UCSD-AML1 (cell line): ENCODE measurements around the gene CLVS2.

Experiments
- DNase-seq: peaks from one replicate; lab custom pipeline; 2025; ENCODE audit not compliant: unreplicated experiment; lab: John Stamatoyannopoulos, UW

The CLVS2 gene

GRCh38 chr6:122995921-122996793, at the start of gene CLVS2:
Gene CLVS2 (plus strand): TSS chr6:122996235. CDS start chr6:122997778, 1,543 bp downstream.
- no peak for DNase-seq

- DNase-seq: no peak
These were observed 48.7 kb upstream of the CLVS2 start for GRCh38 chr6:122947355-122947754.

- DNase-seq: no peak
These were observed 42.3 kb upstream of the CLVS2 start for GRCh38 chr6:122953766-122954165.

- no peak for DNase-seq
These were observed 39.7 kb upstream of the CLVS2 start for GRCh38 chr6:122956376-122956775.

GRCh38 chr6:122962000-122962624, 33.9 kb upstream of the CLVS2 start:
- DNase-seq: no peak

- DNase-seq: no peak
These were observed 26.0 kb upstream of the CLVS2 start for GRCh38 chr6:122969999-122970533.

GRCh38 chr6:122977180-122977579, 18.9 kb upstream of the CLVS2 start:
- DNase-seq: no peak

GRCh38 chr6:122984393-122984792, 11.6 kb upstream of the CLVS2 start:
- DNase-seq: no peak

GRCh38 chr6:122994256-122994655, 1.8 kb upstream of the CLVS2 start:
- no peak for DNase-seq

GRCh38 chr6:122996794-122997505, 915 bp downstream of the CLVS2 start:
- DNase-seq: no peak

- no peak for DNase-seq
These were observed 1.6 kb downstream of the CLVS2 start for GRCh38 chr6:122997541-122998150.

GRCh38 chr6:122998403-122998975, 2.5 kb downstream of the CLVS2 start:
- no peak for DNase-seq

- no peak for DNase-seq
These were observed 4.3 kb downstream of the CLVS2 start for GRCh38 chr6:123000244-123000770.

- DNase-seq: no peak
These were observed 5.5 kb downstream of the CLVS2 start for GRCh38 chr6:123001540-123001939.

GRCh38 chr6:123007885-123008284, 11.8 kb downstream of the CLVS2 start:
- DNase-seq: no peak

- no peak for DNase-seq
These were observed 13.0 kb downstream of the CLVS2 start for GRCh38 chr6:123009059-123009458.

- no peak for DNase-seq
These were observed 18.8 kb downstream of the CLVS2 start for GRCh38 chr6:123014835-123015234.

- no peak for DNase-seq
These were observed 20.5 kb downstream of the CLVS2 start for GRCh38 chr6:123016431-123017103.

GRCh38 chr6:123017104-123017682, 21.2 kb downstream of the CLVS2 start:
- no peak for DNase-seq

GRCh38 chr6:123022975-123023374, 26.9 kb downstream of the CLVS2 start:
- DNase-seq: no peak
